ENCODE data around the gene KRTAP23-1.

DNA sequence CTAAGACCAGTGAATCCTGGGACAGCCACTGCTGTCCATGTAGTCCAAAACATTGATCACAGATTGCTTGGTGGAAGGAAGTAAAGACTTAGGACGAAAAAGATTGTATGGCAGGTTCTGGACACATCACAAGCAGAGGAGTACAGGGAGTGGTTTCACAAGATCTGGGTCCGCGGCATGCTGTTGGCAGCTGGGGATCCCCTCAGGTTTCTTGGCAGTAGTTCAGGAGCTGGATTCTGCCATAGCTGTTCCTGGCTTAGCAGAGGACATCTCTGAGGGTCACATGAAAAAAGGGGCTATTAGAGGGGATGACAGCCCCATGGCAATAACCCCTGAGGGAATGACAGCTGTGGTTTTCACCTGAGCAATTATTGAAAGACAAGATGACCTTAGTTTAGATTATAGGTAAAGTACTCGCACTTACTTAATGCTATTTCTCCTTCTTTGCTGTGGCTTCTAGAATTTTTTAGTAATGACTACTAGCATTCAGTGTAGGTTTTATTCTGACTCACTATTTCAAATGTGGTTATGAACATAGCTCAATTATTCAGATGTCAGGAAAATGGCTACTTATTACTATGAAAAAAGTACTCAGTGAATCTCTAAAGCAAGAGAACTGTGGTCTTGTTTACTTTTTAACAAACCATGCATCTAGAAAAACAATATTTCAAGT is 19.1 kb downstream of the KRTAP23-1 start:
- TF ChIP-seq POLR2A (IDR thresholded peaks at IDR 0.05; ENCODE audit: low read depth, low read length) (no peak), POLR2AphosphoS5 (IDR thresholded peaks at IDR 0.05; ENCODE audit: low read depth, low read length) (no peak), TAF1 (IDR thresholded peaks at IDR 0.05; ENCODE audit: borderline replicate concordance, low read depth, low read length) (no peak)

Measured in GM12892 (cell line).